Left ventricle myocardium inferior (tissue), 1 donor: ENCODE results near the gene IL15RA. TPM values are rescaled to one million over a fixed set of nuclear protein-coding genes. Genes with fewer than 3 reads are reported as not detected.
"Not testable (repeated sequence)": the region's sequence is repeated elsewhere in the genome, so short reads cannot be mapped to it uniquely, and the experiment has no call there.

Experiments
- DNase-seq: peaks from one replicate; pipeline ENCODE4 v3.0.0-alpha.2; 2020
- H3K27ac ChIP-seq: fragments of 200-600 bp; replicated peaks from 2 replicates; pipeline ENCODE4 v1.8.0; 2021
- H3K27me3 ChIP-seq: fragments of 200-600 bp; 2 replicates; pipeline ENCODE4 v1.8.0; 2021; ENCODE audit warnings: low read depth
- H3K36me3 ChIP-seq: fragments of 200-600 bp; 2 replicates; pipeline ENCODE4 v1.8.0; 2021
- H3K4me1 ChIP-seq: fragments of 200-600 bp; 2 replicates; pipeline ENCODE4 v1.8.0; 2021
- H3K4me3 ChIP-seq: fragments of 200-600 bp; 2 replicates; pipeline ENCODE4 v1.8.0; 2021; ENCODE audit warnings: mild to moderate bottlenecking, moderate library complexity
- H3K9me3 ChIP-seq: fragments of 200-600 bp; replicated peaks from 2 replicates; pipeline ENCODE4 v1.8.0; 2021
- CTCF ChIP-seq: fragments of 200-600 bp; IDR thresholded peaks from 2 replicates; pipeline ENCODE4 v1.8.0; 2021; ENCODE audit warnings: antibody characterized with exemption, mild to moderate bottlenecking, borderline replicate concordance
- intact Hi-C: fragments of 100-400 bp; cut with micrococcal nuclease; formaldehyde crosslinking; loops from one replicate; pipeline ENCODE4 v1.11.0; 2022
- total RNA-seq: library from RNA; stranded (reverse); fragmentation: NEBNext Ultra II Directional; extraction: Animal tissue kit (Norgen Biotek cat#: 25700); gene quantifications from one replicate; pipeline ENCODE4 v1.2.1, GENCODE V29; 2021
- donor health status: DM: no; HTN: yes; CAD: no; lungs with severe emphysema.

The IL15RA gene
- total RNA-seq, 1 donor from 2014 or later = 6.0 TPM

GRCh38 chr10:5963071-5963470, 14.3 kb downstream of the IL15RA start:
- no peak for DNase-seq
- peaks cover 51% of the 10 kb centered on the region for H3K36me3 ChIP-seq
- no peak overlapping the region for H3K27ac ChIP-seq
- no peaks in the 10 kb centered on the region for H3K4me1 ChIP-seq
- H3K9me3 ChIP-seq = no peaks in the 10 kb centered on the region
- TF ChIP-seq CTCF = no peak
- intact Hi-C loops = no loop called here
- H3K27me3 ChIP-seq = no peaks in the 10 kb centered on the region
- H3K4me3 ChIP-seq = no peak overlapping the region

GRCh38 chr10:5962358-5962940, 14.9 kb downstream of the IL15RA start:
- H3K27me3 ChIP-seq, H3K4me3 ChIP-seq, H3K27ac ChIP-seq, intact Hi-C loops, DNase-seq, H3K4me1 ChIP-seq, H3K9me3 ChIP-seq: not testable (repeated sequence)
- peaks cover 50% of the 10 kb centered on the region for H3K36me3 ChIP-seq

GRCh38 chr10:5961405-5962100, 15.8 kb downstream of the IL15RA start:
- DNase-seq = no peak

GRCh38 chr10:5960973-5961275, 16.4 kb downstream of the IL15RA start:
- peaks cover 46% of the 10 kb centered on the region for H3K36me3 ChIP-seq
- DNase-seq, H3K27me3 ChIP-seq, H3K9me3 ChIP-seq, H3K4me1 ChIP-seq, H3K27ac ChIP-seq, intact Hi-C loops, H3K4me3 ChIP-seq: not testable (repeated sequence)

More at GRCh38 chr10:5961405-5962100, 15.8 kb downstream of the IL15RA start:
- H3K4me3 ChIP-seq = no peak overlapping the region
- H3K4me1 ChIP-seq = no peaks in the 10 kb centered on the region
- H3K27me3 ChIP-seq = no peaks in the 10 kb centered on the region
- no peak overlapping the region for H3K27ac ChIP-seq
- H3K36me3 ChIP-seq = peaks cover 48% of the 10 kb centered on the region
- no peak for TF ChIP-seq CTCF
- no peaks in the 10 kb centered on the region for H3K9me3 ChIP-seq
- intact Hi-C loops = no loop called here

GRCh38 chr10:5960070-5960972, 17.0 kb downstream of the IL15RA start:
- no peak for DNase-seq
- H3K27ac ChIP-seq = no peak overlapping the region
- H3K27me3 ChIP-seq = no peaks in the 10 kb centered on the region
- H3K9me3 ChIP-seq = no peaks in the 10 kb centered on the region
- TF ChIP-seq CTCF = no peak
- peaks cover 45% of the 10 kb centered on the region for H3K36me3 ChIP-seq
- no peaks in the 10 kb centered on the region for H3K4me1 ChIP-seq
- intact Hi-C loops = no loop called here
- no peak overlapping the region for H3K4me3 ChIP-seq

GRCh38 chr10:5959581-5960069, 17.7 kb downstream of the IL15RA start:
- DNase-seq = no peak
- Histone ChIP-seq H3K9me3 (no peaks in the 10 kb centered on the region), H3K27ac (no peak overlapping the region), H3K36me3 (peaks cover 45% of the 10 kb centered on the region), H3K4me1 (no peaks in the 10 kb centered on the region), H3K4me3 (no peak overlapping the region), H3K27me3 (no peaks in the 10 kb centered on the region)
- intact Hi-C loops = no loop called here
- no peak for TF ChIP-seq CTCF
